Stimulated activated CD4-positive, alpha-beta T cell treated with anti-CD3 and anti-CD28 coated beads, Interleukin-15, amount 100 ng/mL, for 24 hours (primary cell): ENCODE measurements around the gene MRPL37.

Experiments used
- DNase-seq: peaks from one replicate; pipeline ENCODE4 v3.0.0-alpha.2; 2020

MRPL37 gene

DNA sequence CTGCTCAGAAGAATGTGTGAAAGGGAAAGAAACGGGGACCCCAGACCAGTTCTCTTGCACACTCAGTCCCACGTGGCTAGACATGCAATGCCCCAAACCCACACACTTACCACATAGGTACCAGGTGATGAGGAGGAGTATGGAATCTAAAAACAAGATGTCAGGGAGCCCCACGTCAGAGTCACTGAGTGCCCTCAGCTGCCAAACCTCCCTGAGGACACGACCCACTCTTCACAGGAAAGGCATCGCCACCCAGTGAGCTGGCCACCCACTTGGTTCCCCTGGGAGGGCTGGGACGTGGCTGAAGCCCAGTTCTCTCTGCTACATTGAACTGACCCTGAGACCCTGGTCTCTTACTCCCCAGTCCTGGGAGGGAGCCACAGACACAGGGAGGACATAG lies 41.4 kb downstream of the MRPL37 start:
- DNase-seq, result no peak

- DNase-seq, result no peak
Observed at GRCh38 chr1:54243022-54243421, 43.1 kb downstream of the MRPL37 start.

DNA sequence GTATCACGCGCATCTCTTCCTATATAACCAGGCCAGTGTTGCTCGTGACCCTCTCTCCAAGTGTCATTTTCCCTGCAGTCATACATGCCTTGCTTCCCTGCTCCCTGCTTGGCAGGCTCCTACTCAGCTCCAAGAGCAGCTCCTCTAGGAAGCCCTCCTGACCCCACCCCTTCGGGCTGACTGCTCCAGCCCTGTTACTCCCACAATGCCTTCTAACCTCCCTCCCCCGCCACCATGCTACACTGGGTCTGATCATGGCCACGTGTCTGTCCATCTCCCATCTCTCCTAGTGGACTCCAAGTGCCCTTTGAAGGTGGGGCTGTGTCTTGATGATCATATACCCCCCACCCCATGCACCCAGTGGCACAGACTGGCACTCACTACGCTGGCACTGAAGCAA lies 44.7 kb downstream of the MRPL37 start:
- DNase-seq, result no peak

GRCh38 chr1:54245501-54245900 lies 45.5 kb downstream of the MRPL37 start:
- no peak for DNase-seq

DNA sequence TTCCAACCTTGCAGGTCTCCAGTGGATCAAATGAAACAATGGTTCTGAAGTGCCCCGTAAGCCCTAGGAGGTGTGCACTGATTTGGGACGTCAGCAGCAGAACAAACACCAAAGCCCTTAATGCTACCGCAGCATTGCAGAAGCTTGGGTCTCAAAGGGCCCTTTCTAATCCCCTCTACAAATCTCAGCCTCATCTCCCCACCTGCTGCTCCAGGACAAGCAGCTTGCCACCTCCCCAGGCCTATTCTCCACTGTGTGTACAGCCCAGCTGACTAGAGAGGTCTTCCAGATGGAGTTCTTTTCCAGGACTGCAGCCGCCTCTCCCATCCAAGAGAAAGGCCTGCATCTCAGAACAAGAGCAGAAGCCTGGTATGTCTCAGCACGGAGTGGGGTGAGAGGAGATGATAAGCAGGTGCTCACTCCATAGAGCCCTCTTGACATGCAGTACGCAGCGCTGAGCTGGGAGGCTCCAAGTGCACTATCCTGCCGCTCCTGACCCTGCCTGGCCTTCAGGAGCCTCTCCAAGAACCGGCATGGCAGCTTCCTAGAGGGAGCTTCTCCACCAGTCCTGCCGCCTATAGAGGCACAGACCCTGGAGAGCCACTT lies 46.3 kb downstream of the MRPL37 start:
- DNase-seq, result no peak

GRCh38 chr1:54247863-54248515 lies 48.0 kb downstream of the MRPL37 start:
- no peak for DNase-seq

DNA sequence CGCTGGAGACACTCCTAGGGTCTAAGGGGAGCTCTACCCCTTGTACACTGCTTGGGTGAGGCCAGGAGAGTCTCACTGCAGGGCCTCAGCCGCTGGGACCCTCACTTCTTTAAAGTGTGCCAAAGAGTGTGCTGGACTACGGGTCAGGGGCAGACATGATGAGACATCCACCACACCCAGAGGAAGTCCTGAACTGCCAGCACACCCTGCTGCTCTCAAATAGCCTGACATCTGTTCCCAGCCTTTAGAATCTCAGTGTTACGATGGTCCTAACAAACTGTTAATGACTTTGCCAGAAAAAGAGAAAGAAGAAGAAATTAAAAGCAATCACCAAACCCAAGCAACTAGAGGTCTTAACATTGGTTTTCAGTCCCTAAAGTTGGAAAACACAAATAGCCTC lies 49.0 kb downstream of the MRPL37 start:
- DNase-seq, result no peak

DNA sequence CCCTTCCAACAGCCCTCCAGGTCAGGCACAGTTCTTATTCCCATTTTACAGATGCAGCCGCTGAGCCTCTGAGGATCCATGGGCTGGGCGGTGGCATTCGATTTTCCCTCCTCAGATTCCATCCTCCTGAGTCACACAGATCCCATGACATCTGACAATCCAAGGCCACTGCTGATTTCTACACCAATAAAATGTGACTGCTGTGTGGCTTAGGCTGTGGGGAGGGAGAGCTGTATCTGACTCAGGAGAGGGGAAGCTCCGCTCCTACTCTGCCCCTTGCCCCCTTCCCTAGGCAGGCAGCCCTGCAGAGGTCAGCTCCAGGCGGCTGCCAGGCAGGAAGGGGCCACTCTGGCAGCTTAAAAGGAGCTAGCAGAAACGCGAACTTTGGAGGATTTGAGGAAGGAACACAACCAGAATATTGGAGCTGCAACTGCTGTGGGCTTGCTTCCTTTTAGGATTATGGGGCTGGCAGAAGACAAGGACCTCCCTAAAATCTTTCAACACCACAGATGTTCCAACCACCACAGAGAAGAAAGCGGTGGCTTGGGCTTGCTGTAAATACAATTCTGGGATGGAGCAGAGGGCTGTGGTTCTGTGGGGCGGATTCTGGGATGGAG lies 50.0 kb downstream of the MRPL37 start:
- DNase-seq, result no peak

DNA sequence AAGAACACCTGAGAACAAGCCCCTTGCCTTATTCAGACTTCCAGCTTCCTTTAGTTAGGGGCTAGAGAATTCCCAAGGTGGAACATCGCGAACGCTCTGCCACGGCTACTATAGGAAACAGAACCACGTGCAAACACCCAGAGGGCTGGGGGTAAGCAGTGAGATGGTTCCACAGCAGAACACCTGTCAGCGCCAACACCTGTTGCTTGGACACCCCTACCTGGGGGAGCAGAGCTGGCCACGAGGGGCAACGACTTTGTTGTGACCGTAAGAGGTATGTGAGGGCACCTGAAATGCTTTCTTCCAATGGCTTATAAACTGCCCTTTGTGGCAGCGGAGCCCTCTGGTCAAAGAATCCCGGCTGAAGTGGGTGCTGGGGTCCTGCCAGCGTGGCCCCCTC lies 50.7 kb downstream of the MRPL37 start:
- no peak for DNase-seq

DNA sequence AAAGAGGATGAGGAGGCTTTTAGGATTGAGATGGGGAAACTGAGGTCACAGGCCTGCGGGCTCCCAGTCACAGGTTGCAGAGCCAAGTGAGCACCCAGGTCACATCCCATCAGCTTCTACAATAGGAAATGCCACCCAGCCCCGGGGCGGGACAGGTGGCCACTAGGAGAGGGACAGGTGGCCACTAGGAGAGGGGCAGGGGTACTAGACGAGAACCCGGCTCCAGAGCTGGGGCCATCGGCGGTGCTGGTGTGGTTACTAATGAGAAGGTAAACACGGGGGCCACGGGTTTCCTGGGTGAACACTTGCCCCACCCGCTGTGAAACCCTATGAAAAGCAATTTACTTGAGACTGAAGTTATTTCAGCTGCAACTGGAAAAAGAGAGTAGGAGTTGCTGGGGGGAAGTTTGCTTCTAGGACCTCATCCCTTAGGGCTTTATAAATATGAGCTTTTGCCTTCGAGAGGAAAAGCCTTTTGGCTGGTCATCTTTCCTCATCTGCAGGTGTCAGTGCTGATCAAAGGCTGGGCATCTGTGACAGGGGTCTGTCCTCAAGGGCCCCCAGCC lies 52.5 kb downstream of the MRPL37 start:
- DNase-seq, result no peak

GRCh38 chr1:54253480-54253879 lies 53.5 kb downstream of the MRPL37 start:
- no peak for DNase-seq

DNA sequence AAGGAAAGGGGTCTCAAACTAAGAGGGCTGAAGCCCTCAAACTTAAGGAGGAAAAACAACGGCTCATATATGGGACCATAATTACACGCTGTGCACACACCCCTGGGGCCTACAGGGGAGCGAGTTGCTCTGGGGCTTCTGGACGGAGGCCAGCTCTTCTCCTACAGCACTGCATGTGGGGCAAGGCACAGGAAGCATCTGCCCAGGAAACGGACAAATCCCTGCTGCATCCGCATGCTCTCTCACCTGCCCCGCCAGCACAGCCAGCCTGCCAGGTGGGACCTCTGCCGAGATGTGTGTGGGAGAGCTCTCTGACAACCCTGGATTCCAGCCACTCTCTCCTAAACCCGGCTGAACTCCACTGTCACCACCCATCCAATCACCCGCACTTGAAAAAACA lies 54.1 kb downstream of the MRPL37 start:
- no peak for DNase-seq

- no peak for DNase-seq
Observed at GRCh38 chr1:54255026-54255702, 55.2 kb downstream of the MRPL37 start.

- DNase-seq, result no peak
Observed at GRCh38 chr1:54256522-54257345, 56.8 kb downstream of the MRPL37 start.

- DNase-seq, result no peak
Observed at GRCh38 chr1:54257346-54257620, 57.3 kb downstream of the MRPL37 start.

DNA sequence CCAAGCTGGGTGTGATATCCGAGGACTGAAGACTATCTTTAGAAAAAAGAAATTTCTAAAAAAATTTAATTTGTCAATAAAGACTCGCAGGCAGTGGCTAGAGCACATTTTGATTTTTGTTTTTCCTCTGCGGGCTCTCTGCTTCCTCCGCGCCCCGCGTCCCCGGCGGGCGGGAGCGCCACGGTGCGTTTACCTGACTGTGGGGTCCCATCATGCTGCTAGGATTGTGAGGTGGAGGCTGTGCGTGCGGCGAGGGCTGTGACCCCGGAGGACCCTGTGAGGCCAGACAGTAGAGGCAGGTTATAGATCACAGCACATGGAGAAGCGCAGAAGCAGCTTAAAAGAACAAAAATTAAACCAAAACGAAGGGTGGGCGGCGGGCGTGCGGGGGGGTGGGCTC lies 57.9 kb downstream of the MRPL37 start:
- DNase-seq, result no peak

GRCh38 chr1:54259546-54260140 lies 59.7 kb downstream of the MRPL37 start:
- DNase-seq, result no peak

- DNase-seq, result no peak
Observed at GRCh38 chr1:54260810-54261209, 60.8 kb downstream of the MRPL37 start.

DNA sequence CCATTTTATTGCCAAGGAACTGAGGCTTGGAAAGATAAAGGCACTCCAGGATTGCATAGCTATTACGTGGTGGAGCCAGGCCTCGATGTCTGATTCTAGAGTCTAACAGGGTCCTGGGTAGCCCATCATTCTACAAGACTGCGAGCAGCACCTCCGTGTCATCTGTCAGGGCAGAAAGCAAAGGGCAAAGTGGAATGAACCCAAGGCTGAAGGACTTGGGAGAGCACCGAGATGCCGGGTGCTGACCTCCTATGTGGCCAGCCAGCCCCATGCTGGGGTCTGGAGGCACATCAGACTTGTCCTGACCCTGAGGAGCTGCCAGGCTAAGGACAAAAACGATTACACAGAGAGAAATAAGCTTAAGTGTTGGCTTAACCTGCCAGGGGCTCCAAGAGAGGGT lies 62.3 kb downstream of the MRPL37 start:
- no peak for DNase-seq

DNA sequence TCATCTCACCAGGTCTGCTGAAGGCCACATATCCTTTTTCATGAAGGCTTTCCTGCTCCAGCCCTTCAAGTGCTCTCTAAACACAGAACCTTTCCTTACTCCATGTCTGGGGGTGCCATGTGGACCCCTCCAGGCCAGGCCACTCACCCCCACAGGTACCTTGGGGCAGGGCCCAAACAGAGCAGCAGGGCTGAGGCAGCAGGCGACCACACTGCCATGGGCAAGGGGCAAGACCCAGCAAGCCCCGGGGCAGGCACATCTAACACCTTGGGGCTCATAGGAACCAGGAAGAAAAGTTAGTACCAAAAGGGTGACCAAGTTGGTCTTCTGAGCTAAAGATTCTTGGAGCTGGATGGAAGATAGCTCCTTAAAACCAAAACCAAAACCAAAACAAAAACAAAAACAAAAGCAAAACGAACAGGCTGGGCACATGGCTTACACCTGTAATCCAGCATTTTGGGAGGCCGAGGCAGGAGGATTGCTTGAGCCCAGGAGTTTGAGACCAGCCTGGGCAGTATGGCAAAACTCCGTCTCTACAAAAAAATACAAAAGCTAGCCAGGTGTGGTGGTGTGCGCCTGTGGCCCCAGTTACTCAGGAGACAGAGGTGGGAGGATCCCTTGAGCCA lies 63.7 kb downstream of the MRPL37 start:
- no peak for DNase-seq

- DNase-seq, result no peak
Observed at GRCh38 chr1:54265126-54265525, 65.2 kb downstream of the MRPL37 start.

DNA sequence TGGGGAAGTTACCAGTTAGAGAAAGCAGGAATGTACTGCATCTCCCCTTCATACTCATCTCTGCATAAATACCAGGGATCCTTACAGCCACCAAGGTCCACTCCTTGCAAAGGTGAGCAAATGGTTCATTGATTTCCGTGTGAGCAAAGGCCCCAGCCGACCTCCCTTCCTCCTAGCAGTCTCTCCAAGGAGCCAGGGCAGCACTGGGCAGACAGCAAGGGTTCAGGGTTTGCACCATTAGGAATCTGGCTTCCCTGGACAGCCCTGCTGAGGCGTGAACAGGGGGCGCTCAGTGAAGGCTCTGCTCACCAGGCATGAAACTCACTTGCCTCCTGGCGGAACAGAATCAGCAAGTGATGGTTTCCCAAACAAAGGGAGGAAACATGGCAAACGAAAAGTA lies 65.7 kb downstream of the MRPL37 start:
- DNase-seq, result no peak
